BLaER1 (cell line): ENCODE data around the gene MAP6.

Experiments used
- H3K27ac ChIP-seq: shearing (Covaris generic); formaldehyde crosslinking; 2 replicates; pipeline ENCODE4 v1.8.1; 2022
- H3K27me3 ChIP-seq: shearing (Covaris generic); formaldehyde crosslinking; 2 replicates; pipeline ENCODE4 v1.8.1; 2022
- H3K36me3 ChIP-seq: shearing (Covaris generic); formaldehyde crosslinking; 2 replicates; pipeline ENCODE4 v1.8.1; 2022
- H3K4me1 ChIP-seq: shearing (Covaris generic); formaldehyde crosslinking; 2 replicates; pipeline ENCODE4 v1.8.1; 2022
- H3K4me2 ChIP-seq: shearing (Covaris generic); formaldehyde crosslinking; 2 replicates; pipeline ENCODE4 v1.8.1; 2022
- H3K4me3 ChIP-seq: shearing (Covaris generic); formaldehyde crosslinking; 2 replicates; pipeline ENCODE4 v1.8.1; 2022
- H3K9ac ChIP-seq: shearing (Covaris generic); formaldehyde crosslinking; 2 replicates; pipeline ENCODE4 v1.8.1; 2022
- H3K9me3 ChIP-seq: shearing (Covaris generic); formaldehyde crosslinking; 2 replicates; pipeline ENCODE4 v1.8.1; 2022
- H4K20me1 ChIP-seq: shearing (Covaris generic); formaldehyde crosslinking; 2 replicates; pipeline ENCODE4 v1.8.1; 2022
- Cebpa-rat ChIP-seq: shearing (Covaris generic); IDR thresholded peaks from 2 replicates; pipeline ENCODE4 v1.8.1; 2022

Gene MAP6

GRCh38 chr11:75633409-75634066 is 35.3 kb downstream of the MAP6 start:
- peaks cover 26% of the 10 kb centered on the region for H3K4me1 ChIP-seq
- no peak overlapping the region for H3K4me3 ChIP-seq

GRCh38 chr11:75632962-75633361 is 35.9 kb downstream of the MAP6 start:
- Histone ChIP-seq H3K4me3 (no peak overlapping the region), H4K20me1 (no peaks in the 10 kb centered on the region), H3K4me2 (no peak overlapping the region), H3K9ac (no peak overlapping the region), H3K4me1 (peaks cover 20% of the 10 kb centered on the region), H3K9me3 (no peaks in the 10 kb centered on the region), H3K36me3 (no peaks in the 10 kb centered on the region), H3K27ac (no peak overlapping the region), H3K27me3 (no peaks in the 10 kb centered on the region)
- no peak for TF ChIP-seq Cebpa-rat

More at GRCh38 chr11:75633409-75634066, 35.3 kb downstream of the MAP6 start:
- Histone ChIP-seq H3K9ac (no peak overlapping the region), H3K27ac (no peak overlapping the region), H3K9me3 (no peaks in the 10 kb centered on the region), H3K36me3 (no peaks in the 10 kb centered on the region), H3K4me2 (no peak overlapping the region), H4K20me1 (no peaks in the 10 kb centered on the region), H3K27me3 (no peaks in the 10 kb centered on the region)
- no peak for TF ChIP-seq Cebpa-rat

GRCh38 chr11:75632450-75632849 is 36.4 kb downstream of the MAP6 start:
- no peak overlapping the region for H3K27ac ChIP-seq

GRCh38 chr11:75631086-75631730 is 37.6 kb downstream of the MAP6 start:
- no peak for TF ChIP-seq Cebpa-rat
- Histone ChIP-seq H3K36me3 (no peaks in the 10 kb centered on the region), H3K27ac (no peak overlapping the region), H3K9ac (no peak overlapping the region), H4K20me1 (no peaks in the 10 kb centered on the region), H3K9me3 (no peaks in the 10 kb centered on the region), H3K4me3 (no peak overlapping the region), H3K27me3 (no peaks in the 10 kb centered on the region), H3K4me2 (no peak overlapping the region), H3K4me1 (peaks cover 17% of the 10 kb centered on the region)

More at GRCh38 chr11:75632450-75632849, 36.4 kb downstream of the MAP6 start:
- peaks cover 19% of the 10 kb centered on the region for H3K4me1 ChIP-seq
- no peak overlapping the region for H3K4me3 ChIP-seq
- no peak for TF ChIP-seq Cebpa-rat
- H3K9me3 ChIP-seq = no peaks in the 10 kb centered on the region
- H3K36me3 ChIP-seq = no peaks in the 10 kb centered on the region
- H3K27me3 ChIP-seq = no peaks in the 10 kb centered on the region
- H3K4me2 ChIP-seq = no peak overlapping the region
- no peak overlapping the region for H3K9ac ChIP-seq
- no peaks in the 10 kb centered on the region for H4K20me1 ChIP-seq

- Histone ChIP-seq H3K4me1 (no peaks in the 10 kb centered on the region), H4K20me1 (no peaks in the 10 kb centered on the region), H3K27me3 (no peaks in the 10 kb centered on the region), H3K9me3 (no peaks in the 10 kb centered on the region), H3K4me2 (no peak overlapping the region), H3K36me3 (no peaks in the 10 kb centered on the region), H3K27ac (no peak overlapping the region), H3K4me3 (no peak overlapping the region), H3K9ac (no peak overlapping the region)
- no peak for TF ChIP-seq Cebpa-rat
These were observed 40.8 kb downstream of the MAP6 start for GRCh38 chr11:75627906-75628668.

- no peak overlapping the region for H3K9ac ChIP-seq
- no peaks in the 10 kb centered on the region for H3K9me3 ChIP-seq
- no peaks in the 10 kb centered on the region for H3K36me3 ChIP-seq
- H3K4me3 ChIP-seq = no peak overlapping the region
- H3K27ac ChIP-seq = no peak overlapping the region
- no peaks in the 10 kb centered on the region for H4K20me1 ChIP-seq
- no peaks in the 10 kb centered on the region for H3K27me3 ChIP-seq
- H3K4me2 ChIP-seq = no peak overlapping the region
- no peak for TF ChIP-seq Cebpa-rat
- H3K4me1 ChIP-seq = no peaks in the 10 kb centered on the region
These were observed 41.8 kb downstream of the MAP6 start for GRCh38 chr11:75626889-75627529.

GRCh38 chr11:75625991-75626888 is 42.6 kb downstream of the MAP6 start:
- Histone ChIP-seq H3K4me2 (no peak overlapping the region), H3K36me3 (no peaks in the 10 kb centered on the region)
- TF ChIP-seq Cebpa-rat = no peak

GRCh38 chr11:75625021-75625420 is 43.8 kb downstream of the MAP6 start:
- H3K4me1 ChIP-seq = no peaks in the 10 kb centered on the region
- H4K20me1 ChIP-seq = no peaks in the 10 kb centered on the region
- no peak overlapping the region for H3K27ac ChIP-seq
- H3K4me2 ChIP-seq = no peak overlapping the region
- no peaks in the 10 kb centered on the region for H3K36me3 ChIP-seq
- H3K4me3 ChIP-seq = no peak overlapping the region
- no peak for TF ChIP-seq Cebpa-rat
- H3K9me3 ChIP-seq = no peaks in the 10 kb centered on the region
- H3K27me3 ChIP-seq = no peaks in the 10 kb centered on the region
- no peak overlapping the region for H3K9ac ChIP-seq

More at GRCh38 chr11:75625991-75626888, 42.6 kb downstream of the MAP6 start:
- Histone ChIP-seq H3K9ac (no peak overlapping the region), H4K20me1 (no peaks in the 10 kb centered on the region), H3K4me1 (no peaks in the 10 kb centered on the region), H3K27me3 (no peaks in the 10 kb centered on the region), H3K9me3 (no peaks in the 10 kb centered on the region), H3K27ac (no peak overlapping the region), H3K4me3 (no peak overlapping the region)

- TF ChIP-seq Cebpa-rat = no peak
These were observed 52.6 kb downstream of the MAP6 start for GRCh38 chr11:75616281-75616680.

More at GRCh38 chr11:75616281-75616680, 52.6 kb downstream of the MAP6 start:
- Histone ChIP-seq H3K4me3 (no peak overlapping the region), H3K27ac (no peak overlapping the region), H3K4me2 (no peak overlapping the region), H3K4me1 (peaks cover 7% of the 10 kb centered on the region; the same call in 1 of the 2 replicates), H3K27me3 (no peaks in the 10 kb centered on the region), H4K20me1 (no peaks in the 10 kb centered on the region), H3K9me3 (peaks cover 7% of the 10 kb centered on the region), H3K9ac (no peak overlapping the region), H3K36me3 (no peaks in the 10 kb centered on the region)
